Small intestine (tissue), 7 donors: ENCODE measurements around the gene TMEM198. TPM values are rescaled to one million over a fixed set of nuclear protein-coding genes. Genes with fewer than 3 reads are reported as not detected.
A peak's percentile ranks its signal among the peaks of the same experiment; 100 is the strongest.

Experiments
- DNase-seq, 2 donors: peaks; one replicate each; pipeline versions ENCODE4 v3.0.0 to v3.0.0-alpha.2; 2013
- FAIRE-seq: peaks from 2 replicates; lab custom pipeline; 2012; peaks lifted over from hg19 to GRCh38; lab: Jason Lieb, UNC
- H3K27ac ChIP-seq, 3 donors: one replicate each; pipeline ENCODE4 v1.5.1; 2013; ENCODE audit warnings: low read length in 2 of 3, mild to moderate bottlenecking in 2 of 3, control low read depth in 1 of 3, inconsistent platforms in 1 of 3, low read depth in 1 of 3, moderate library complexity in 1 of 3
- H3K27me3 ChIP-seq, 3 donors: one replicate each; pipeline ENCODE4 v1.6.1; 2013; ENCODE audit warnings: low read length in 3 of 3, inconsistent platforms in 1 of 3; ENCODE audit not compliant: control insufficient read depth in 3 of 3, insufficient read depth in 3 of 3
- H3K36me3 ChIP-seq, 3 donors: one replicate each; pipeline ENCODE4 v1.6.1; 2013; ENCODE audit warnings: low read length in 3 of 3, inconsistent platforms in 1 of 3, low read depth in 1 of 3, mild to moderate bottlenecking in 1 of 3, moderate library complexity in 1 of 3; ENCODE audit not compliant: control insufficient read depth in 3 of 3, insufficient read depth in 2 of 3
- H3K4me1 ChIP-seq, 3 donors: one replicate each; pipeline ENCODE4 v1.6.1; 2013; ENCODE audit warnings: low read length in 2 of 3, inconsistent platforms in 1 of 3, low read depth in 1 of 3, mild to moderate bottlenecking in 1 of 3, moderate library complexity in 1 of 3; ENCODE audit not compliant: control insufficient read depth in 3 of 3, insufficient read depth in 2 of 3
- H3K4me3 ChIP-seq, 3 donors: one replicate each; pipeline ENCODE4 v1.5.1; 2013; ENCODE audit warnings: low read length in 3 of 3, control low read depth in 1 of 3, inconsistent platforms in 1 of 3, low read depth in 1 of 3, mild to moderate bottlenecking in 1 of 3, moderate library complexity in 1 of 3
- H3K9me3 ChIP-seq, 2 donors: one replicate each; pipeline ENCODE4 v1.6.1; 2013; ENCODE audit warnings: low read depth in 1 of 2, low read length in 1 of 2; ENCODE audit not compliant: control insufficient read depth in 2 of 2, insufficient read depth in 1 of 2
- WGBS, 3 donors: extraction: QIAGEN DNeasy Blood & Tissue Kit; methylation state at CpG; one replicate each; pipeline ENCODE4 v1.1.7; 2013; 5-methylcytosine and 5-hydroxymethylcytosine counted together
- polyA plus RNA-seq, 4 donors: library from polyadenylated mRNA; stranded (reverse) in 3 of 4; unstranded in 1 of 4; fragments of 200-250 nt in 3 of 4; fragments of 120-200 nt in 1 of 4; gene quantifications; one replicate each; pipeline versions ENCODE4 v1.2.1 to v1.2.3, GENCODE V29; 2013
- donor health status: healthy with polysubstance abuse.
- donor health status: control.
- donor health status: control.
- donor health status: Bipolar disorder and iron deficiency.
- donor health status: healthy.

Gene TMEM198
- polyA plus RNA-seq, 4 donors, result 1.8 to 23.5 (median 14.8) TPM

DNA sequence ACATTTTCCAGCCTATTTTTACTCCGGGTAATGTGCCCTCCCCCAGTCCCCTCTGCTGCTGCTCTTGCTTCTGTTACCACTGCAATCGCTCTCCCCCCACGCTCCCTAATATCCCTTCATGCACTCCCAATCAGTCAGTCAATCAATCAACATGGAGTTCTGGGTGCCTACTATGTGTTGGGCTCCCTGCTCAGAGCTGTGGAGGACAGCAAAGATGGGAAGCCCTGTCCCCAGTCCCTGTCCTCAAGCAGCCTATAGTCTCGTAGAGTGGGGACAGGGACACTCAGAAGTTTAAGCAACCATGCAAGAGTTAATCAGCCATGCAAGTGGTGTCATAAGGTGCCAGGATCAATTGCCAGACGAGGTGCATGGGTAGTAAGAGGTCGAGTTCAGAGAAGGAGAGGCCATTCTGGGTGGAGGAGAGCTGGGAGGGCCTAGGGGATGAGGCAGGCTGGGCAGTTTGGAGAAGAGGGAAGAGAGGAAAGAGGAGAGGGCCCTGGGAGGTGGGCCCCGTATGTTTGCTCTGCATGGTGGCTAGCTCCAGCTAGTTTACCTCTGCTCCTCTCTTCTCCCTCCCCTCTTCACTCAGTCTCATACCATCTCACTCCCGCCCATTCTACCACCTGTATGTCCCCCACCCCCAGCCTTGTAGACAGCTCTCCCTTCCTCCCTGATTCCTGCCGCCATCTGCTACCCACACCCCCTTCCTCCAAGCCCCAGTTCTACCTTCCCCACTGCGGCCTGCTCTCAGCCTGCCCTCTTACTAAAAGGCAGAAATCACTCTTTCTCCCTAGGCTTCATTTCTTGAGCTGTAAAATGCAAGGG lies 25.7 kb upstream of the TMEM198 start:
- no peaks in the 10 kb centered on the region for H3K36me3 ChIP-seq
- FAIRE-seq, result no peak
- WGBS, 3 donors, result 51 to 59% (median 55%) methylated on average over 8 to 10 of the region's 10 CpGs
- no peak overlapping the region for H3K4me3 ChIP-seq
- no peak for DNase-seq
- peaks cover 0 to 18% (median 0%) of the 10 kb centered on the region in 3 donors for H3K4me1 ChIP-seq
- H3K9me3 ChIP-seq, result no peaks in the 10 kb centered on the region
- no peak overlapping the region for H3K27ac ChIP-seq
- H3K27me3 ChIP-seq, result peaks cover 11 to 88% (median 39%) of the 10 kb centered on the region in 3 donors

DNA sequence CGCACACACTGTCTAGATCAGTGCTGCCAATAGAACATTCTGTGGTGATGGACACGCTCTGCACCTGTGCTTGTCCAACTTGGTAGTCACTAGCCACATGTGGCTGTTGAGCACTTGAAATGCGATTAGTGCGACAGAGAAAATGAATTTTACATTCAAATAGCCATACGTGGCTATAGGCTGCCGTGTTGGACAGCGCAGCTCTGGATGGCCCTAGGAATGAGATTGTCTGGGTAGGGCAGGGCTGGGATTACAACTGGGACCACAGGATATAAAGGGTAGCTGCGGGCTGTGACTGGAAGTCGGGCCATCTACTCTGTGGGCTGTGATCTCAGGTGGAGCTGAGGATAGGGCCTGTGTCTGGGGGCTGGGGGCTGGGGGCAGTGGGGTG lies 24.3 kb upstream of the TMEM198 start:
- FAIRE-seq (no peak), DNase-seq (no peak)
- 75 to 86% (median 85%) methylated on average over 9 of the region's 9 CpGs for WGBS, 3 donors
- Histone ChIP-seq H3K36me3 (no peaks in the 10 kb centered on the region), H3K9me3 (no peaks in the 10 kb centered on the region), H3K4me1 (peaks cover 0 to 14% (median 0%) of the 10 kb centered on the region in 3 donors), H3K27ac (no peak overlapping the region), H3K27me3 (peaks cover 1 to 88% (median 36%) of the 10 kb centered on the region in 3 donors), H3K4me3 (no peak overlapping the region)

DNA sequence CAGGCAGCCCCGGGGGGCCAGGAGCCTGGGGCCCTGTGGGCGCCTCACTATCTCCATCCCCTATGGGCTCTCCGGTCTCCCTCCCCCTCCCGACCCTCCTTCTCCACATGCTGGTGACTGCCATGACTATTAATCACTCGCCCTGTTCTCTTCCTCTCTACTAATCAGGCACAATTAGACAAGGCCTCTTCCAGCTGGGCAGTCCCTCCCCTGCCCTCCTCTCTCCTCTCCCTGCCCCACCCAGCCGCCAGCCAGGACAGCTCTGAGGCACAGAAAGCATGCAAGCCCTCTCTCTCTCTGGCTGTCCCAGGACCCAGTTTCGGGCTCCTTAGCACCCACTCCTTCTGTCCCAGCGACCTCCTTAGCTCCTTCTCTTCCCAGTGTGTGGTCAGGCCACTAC lies 23.7 kb upstream of the TMEM198 start:
- Histone ChIP-seq H3K27me3 (peaks cover 0 to 88% (median 34%) of the 10 kb centered on the region in 3 donors), H3K9me3 (no peaks in the 10 kb centered on the region), H3K36me3 (no peaks in the 10 kb centered on the region), H3K4me1 (peaks cover 0 to 12% (median 0%) of the 10 kb centered on the region in 3 donors), H3K27ac (no peak overlapping the region), H3K4me3 (no peak overlapping the region)
- 49 to 67% (median 52%) methylated on average over 6 to 8 of the region's 8 CpGs for WGBS, 3 donors
- DNase-seq, result no peak
- no peak for FAIRE-seq

DNA sequence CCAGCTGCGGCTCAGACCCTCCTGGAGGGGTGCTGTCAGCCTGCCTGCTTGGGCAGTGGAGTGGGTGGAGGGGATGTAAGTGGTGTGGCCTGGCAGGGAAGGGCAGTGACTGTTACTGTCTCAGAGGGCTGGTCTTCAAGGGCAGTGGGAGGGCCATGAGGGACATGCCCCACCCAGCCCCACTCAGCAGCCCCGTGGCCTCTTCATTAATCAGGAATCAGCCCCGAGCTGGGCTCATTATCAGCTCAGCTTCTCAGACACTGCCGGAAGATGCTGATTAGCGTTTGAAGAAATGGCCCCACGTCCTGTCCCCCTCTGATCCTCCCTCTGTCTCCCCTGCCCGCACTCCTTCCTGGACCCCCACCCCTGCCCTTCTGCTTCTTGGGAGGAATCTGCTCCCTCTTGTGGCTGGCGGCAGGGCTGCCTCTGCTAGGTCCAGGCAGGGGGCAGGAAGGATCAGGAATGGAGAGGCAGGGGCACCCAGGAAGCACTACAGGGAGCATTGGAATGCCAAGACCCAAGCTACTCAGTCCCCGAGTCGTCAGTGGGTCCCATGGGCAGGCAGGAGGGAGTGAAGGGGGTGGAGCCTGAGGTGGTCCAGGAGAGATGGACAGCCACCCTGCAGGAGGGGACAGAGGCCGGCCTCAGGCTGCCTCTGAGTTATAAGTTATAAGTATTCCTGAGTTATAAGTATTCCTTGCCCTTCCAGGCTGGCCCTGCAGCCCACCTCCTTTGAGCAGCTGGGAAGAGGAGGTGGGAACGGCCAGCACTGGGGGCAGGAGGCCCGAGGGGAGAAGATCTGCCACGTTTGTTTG lies 22.6 kb upstream of the TMEM198 start:
- Histone ChIP-seq H3K27me3 (peaks cover 0 to 86% (median 31%) of the 10 kb centered on the region in 3 donors), H3K4me3 (no peak overlapping the region), H3K36me3 (no peaks in the 10 kb centered on the region), H3K9me3 (no peaks in the 10 kb centered on the region), H3K27ac (no peak overlapping the region), H3K4me1 (peaks cover 0 to 22% (median 0%) of the 10 kb centered on the region in 3 donors)
- FAIRE-seq (no peak), DNase-seq (peak in 1 of 2 donors; percentile 56)
- WGBS, 3 donors, result 9 to 13% (median 11%) methylated on average over 14 of the region's 14 CpGs

DNA sequence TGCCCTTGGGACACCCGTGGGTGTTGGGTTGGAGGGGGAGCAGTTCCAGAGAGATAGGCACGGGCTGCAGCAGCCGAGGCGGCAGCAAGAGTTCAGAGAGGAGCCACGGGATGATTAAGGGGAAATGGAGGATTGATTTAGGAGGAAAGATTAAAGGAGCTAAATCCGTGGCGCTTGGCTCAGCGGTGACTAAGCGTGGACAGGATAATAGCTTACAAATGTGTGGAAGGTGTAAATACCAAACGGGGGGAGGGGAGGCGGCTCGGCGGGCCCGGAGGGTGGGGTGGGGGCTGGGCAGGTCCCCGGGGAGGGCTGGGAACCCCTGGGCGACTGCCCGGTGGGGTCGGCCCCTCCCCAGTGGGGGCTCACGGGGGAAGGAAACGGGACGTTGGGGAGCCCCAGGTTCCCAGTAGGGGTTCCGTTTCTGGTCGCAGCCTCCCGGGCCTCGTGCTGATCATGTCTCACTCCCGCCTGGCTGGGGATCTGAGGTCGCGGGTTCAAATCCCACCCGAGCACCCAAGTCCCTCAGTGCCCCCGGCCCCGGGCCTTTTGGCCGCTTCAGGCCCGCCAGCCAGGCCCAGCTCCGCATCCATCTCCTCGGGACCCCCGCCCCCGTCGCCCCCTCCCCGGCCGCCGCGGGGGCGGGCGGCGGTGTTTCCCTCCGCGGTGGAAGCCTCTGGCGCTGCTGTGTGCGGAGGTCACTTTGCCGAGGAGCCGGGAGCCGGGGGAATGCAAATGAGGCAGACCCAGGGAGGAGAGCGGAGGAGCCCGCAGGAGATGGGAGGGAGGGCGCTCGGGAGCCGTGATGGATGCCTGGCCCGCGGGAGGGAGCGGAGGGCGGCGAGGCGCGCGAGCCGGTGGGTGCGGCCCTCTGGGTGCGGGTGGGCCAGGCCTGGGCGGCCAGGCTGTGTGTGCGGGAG lies 21.5 kb upstream of the TMEM198 start:
- DNase-seq (no peak), FAIRE-seq (no peak)
- Histone ChIP-seq H3K27ac (no peak overlapping the region), H3K27me3 (peaks cover 0 to 86% (median 36%) of the 10 kb centered on the region in 3 donors), H3K36me3 (no peaks in the 10 kb centered on the region), H3K4me3 (no peak overlapping the region), H3K4me1 (peaks cover 0 to 29% (median 0%) of the 10 kb centered on the region in 3 donors), H3K9me3 (no peaks in the 10 kb centered on the region)
- WGBS, 3 donors, result 2 to 3% (median 3%) methylated on average over 41 to 70 of the region's 70 CpGs

DNA sequence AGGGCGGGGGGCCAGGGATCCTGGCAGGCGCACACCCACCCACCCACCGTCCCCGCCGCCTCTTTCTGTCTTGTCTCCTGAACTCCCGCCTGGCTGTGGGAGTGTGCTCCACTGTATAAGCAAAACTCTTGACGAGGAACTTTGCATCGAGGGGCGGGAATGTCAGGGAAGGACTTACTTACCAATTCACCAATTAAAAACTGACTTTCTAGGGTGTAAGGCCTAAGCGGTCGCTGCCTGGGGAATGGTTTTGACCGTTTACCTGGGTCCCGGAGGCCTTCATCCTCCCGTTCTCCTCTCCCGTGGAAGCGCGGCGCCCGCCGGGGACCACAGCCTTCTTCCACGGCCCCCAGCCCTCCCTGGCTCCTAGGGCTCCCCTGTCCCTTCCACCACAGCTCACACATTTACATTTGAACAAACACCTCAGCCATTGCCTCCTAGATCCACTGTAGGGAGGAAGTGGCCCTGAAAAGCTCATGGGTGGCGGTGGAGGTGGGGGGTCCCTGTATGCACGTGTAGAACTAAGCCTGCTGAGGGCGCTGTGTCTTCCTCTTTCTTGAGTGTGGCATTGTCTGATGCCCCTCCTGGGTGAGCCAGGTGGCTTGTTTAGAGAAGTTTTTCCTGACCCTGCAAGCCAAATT lies 20.7 kb upstream of the TMEM198 start:
- Histone ChIP-seq H3K4me3 (no peak overlapping the region), H3K27me3 (peaks cover 0 to 86% (median 39%) of the 10 kb centered on the region in 3 donors), H3K4me1 (peaks cover 0 to 29% (median 0%) of the 10 kb centered on the region in 3 donors), H3K27ac (no peak overlapping the region), H3K36me3 (no peaks in the 10 kb centered on the region), H3K9me3 (no peaks in the 10 kb centered on the region)
- FAIRE-seq (no peak), DNase-seq (no peak)
- WGBS, 3 donors, result 17 to 26% (median 24%) methylated on average over 18 to 24 of the region's 24 CpGs

DNA sequence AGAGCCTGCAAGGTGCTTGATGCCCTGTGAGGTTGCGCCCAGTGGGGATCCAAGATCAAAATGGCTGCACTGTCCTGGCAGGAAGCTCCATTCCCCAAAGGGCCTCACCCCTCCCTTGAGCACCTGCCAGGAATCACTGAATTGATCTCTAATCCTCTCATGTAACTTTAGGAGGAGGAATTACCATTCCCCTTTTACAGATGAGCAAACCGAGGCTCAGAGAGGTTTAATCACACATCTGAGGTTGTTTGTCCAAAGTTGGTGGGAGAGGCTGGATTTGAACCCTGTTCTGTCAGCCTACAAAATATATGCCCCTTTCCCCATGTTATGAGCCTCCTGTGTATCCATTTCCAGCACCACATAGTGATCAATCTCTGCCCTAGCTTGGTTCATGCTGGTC lies 19.0 kb upstream of the TMEM198 start:
- DNase-seq, result no peak
- Histone ChIP-seq H3K9me3 (no peaks in the 10 kb centered on the region), H3K36me3 (no peaks in the 10 kb centered on the region), H3K27ac (no peak overlapping the region), H3K4me3 (no peak overlapping the region), H3K27me3 (peaks cover 0 to 90% (median 42%) of the 10 kb centered on the region in 3 donors), H3K4me1 (peaks cover 0 to 30% (median 0%) of the 10 kb centered on the region in 3 donors)
- FAIRE-seq, result no peak
- 81 to 89% (median 84%) methylated on average over 2 of the region's 2 CpGs for WGBS, 3 donors
